Caco-2 (cell line): ENCODE results near the gene MACROD2. TPM values are rescaled to one million over a fixed set of nuclear protein-coding genes. Genes with fewer than 3 reads are reported as not detected.

ENCODE experiments used
- BruUV-seq: library from RNA; stranded (reverse); fragments of 400-500 nt; replicated peaks from 2 replicates; lab custom pipeline; 2021; lab: Mats Ljungman, UMichigan
- CTCF ChIA-PET: fragments of 300-600 bp; sonication (Branson Sonifier 250); formaldehyde crosslinking; loops from one replicate; lab custom pipeline; 2022; ENCODE audit warnings: antibody characterized with exemption; lab: Charles Lee
- POLR2A ChIA-PET: fragments of 300-600 bp; sonication (Branson Sonifier 250); formaldehyde crosslinking; loops from one replicate; lab custom pipeline; 2022; ENCODE audit warnings: antibody characterized with exemption; lab: Charles Lee
- DNase-seq, 2 experiments: peaks; one replicate each; pipeline versions ENCODE4 v3.0.0 to v3.0.0-alpha.2; 2020 to 2022
- H3K27me3 ChIP-seq: replicated peaks from 2 replicates; pipeline ENCODE4 v1.6.0; 2011; ENCODE audit warnings: low read length; ENCODE audit not compliant: control insufficient read depth, insufficient read depth
- H3K36me3 ChIP-seq: 2 replicates; pipeline ENCODE4 v1.5.1; 2011; ENCODE audit warnings: low read length; ENCODE audit not compliant: control insufficient read depth, insufficient read depth
- H3K4me1 ChIP-seq: fragments of 250-450 bp; sonication (Bioruptor Pico); 2 replicates; pipeline ENCODE4 v1.5.1; 2020; ENCODE audit warnings: mild to moderate bottlenecking
- H3K4me3 ChIP-seq: 2 replicates; pipeline ENCODE4 v1.5.1; 2011; ENCODE audit warnings: low read depth, mild to moderate bottlenecking, control low read depth, low read length
- H3K9me3 ChIP-seq: fragments of 250-450 bp; sonication (Bioruptor Pico); 2 replicates; pipeline ENCODE4 v1.5.1; 2020; ENCODE audit warnings: mild to moderate bottlenecking, moderate library complexity
- H3K27ac Mint-ChIP-seq: one replicate; pipeline ENCODE4 v1.8.0; 2022; ENCODE audit warnings: mixed read lengths; ENCODE audit not compliant: unreplicated experiment
- H3K27me3 Mint-ChIP-seq: one replicate; pipeline ENCODE4 v1.8.0; 2022; ENCODE audit warnings: mixed read lengths; ENCODE audit not compliant: insufficient read depth, unreplicated experiment
- H3K36me3 Mint-ChIP-seq: one replicate; pipeline ENCODE4 v1.8.0; 2022; ENCODE audit warnings: mild to moderate bottlenecking, mixed read lengths; ENCODE audit not compliant: insufficient read depth, unreplicated experiment
- H3K4me1 Mint-ChIP-seq: one replicate; pipeline ENCODE4 v1.8.0; 2022; ENCODE audit warnings: low read depth, mixed read lengths; ENCODE audit not compliant: unreplicated experiment
- H3K4me3 Mint-ChIP-seq: one replicate; pipeline ENCODE4 v1.8.0; 2022; ENCODE audit warnings: mild to moderate bottlenecking, moderate library complexity, mixed read lengths; ENCODE audit not compliant: unreplicated experiment
- H3K9me3 Mint-ChIP-seq: one replicate; pipeline ENCODE4 v1.8.0; 2022; ENCODE audit warnings: mixed read lengths; ENCODE audit not compliant: unreplicated experiment
- CTCF ChIP-seq, 2 experiments: fragments of 200-600 bp in 1 of 2; IDR thresholded peaks; 1 replicate in 1 of 2; 2 replicates in 1 of 2; pipeline versions ENCODE4 v1.5.1 to v1.8.0; 2011 to 2022; ENCODE audit warnings: antibody characterized with exemption in 1 of 2, control low read depth in 1 of 2, inconsistent platforms in 1 of 2, low read depth in 1 of 2, low read length in 1 of 2, mild to moderate bottlenecking in 1 of 2, moderate library complexity in 1 of 2; ENCODE audit not compliant: insufficient read depth in 1 of 2, severe bottlenecking in 1 of 2, unreplicated experiment in 1 of 2
- intact Hi-C: fragments of 100-400 bp; cut with micrococcal nuclease; formaldehyde crosslinking; loops from one replicate; pipeline ENCODE4 v1.10.0; 2022; ENCODE audit not compliant: unreplicated experiment
- total RNA-seq: library from RNA; stranded (reverse); gene quantifications from 2 replicates; pipeline ENCODE4 v1.2.3, GENCODE V29; 2022

Gene MACROD2
- total RNA-seq, 1 experiment from 2014 or later: 6.4 TPM

GRCh38 chr20:15362849-15363248 is 1367.5 kb downstream of the MACROD2 start:
- CTCF ChIA-PET: no interaction called here
- TF ChIP-seq CTCF (IDR thresholded peaks at IDR 0.05; ENCODE audit: insufficient read depth in 1 of 2, low read depth in 1 of 2, low read length in 1 of 2, severe bottlenecking in 1 of 2, unreplicated experiment in 1 of 2): no peak
- H3K27ac Mint-ChIP-seq: no peak overlapping the region

GRCh38 chr20:15364781-15365180 is 1369.5 kb downstream of the MACROD2 start:
- no peak for TF ChIP-seq CTCF (IDR thresholded peaks at IDR 0.05; ENCODE audit: insufficient read depth in 1 of 2, low read depth in 1 of 2, low read length in 1 of 2, severe bottlenecking in 1 of 2, unreplicated experiment in 1 of 2)
- no peak for DNase-seq
- no peaks in the 10 kb centered on the region for H3K36me3 Mint-ChIP-seq
- ChIA-PET POLR2A (no interaction called here), CTCF (no interaction called here)
- Histone ChIP-seq H3K36me3 (no peaks in the 10 kb centered on the region), H3K9me3 (no peaks in the 10 kb centered on the region), H3K4me1 (no peaks in the 10 kb centered on the region), H3K27me3 (no peaks in the 10 kb centered on the region), H3K4me3 (no peak overlapping the region)
- BruUV-seq: no TSS peak
- H3K9me3 Mint-ChIP-seq: no peaks in the 10 kb centered on the region
- peaks cover 13% of the 10 kb centered on the region for H3K4me1 Mint-ChIP-seq
- no peak overlapping the region for H3K4me3 Mint-ChIP-seq
- intact Hi-C loops: loop anchor here (10.0 kb wide), 1 partner anchor 1030 kb away; the partner anchor contains the start of gene FLRT3
- H3K27ac Mint-ChIP-seq: no peak overlapping the region
- H3K27me3 Mint-ChIP-seq: no peaks in the 10 kb centered on the region

More at GRCh38 chr20:15362849-15363248, 1367.5 kb downstream of the MACROD2 start:
- no peaks in the 10 kb centered on the region for H3K27me3 ChIP-seq
- no peaks in the 10 kb centered on the region for H3K4me1 ChIP-seq
- no TSS peak for BruUV-seq
- Mint-ChIP-seq H3K27me3 (no peaks in the 10 kb centered on the region), H3K4me1 (peaks cover 7% of the 10 kb centered on the region), H3K36me3 (no peaks in the 10 kb centered on the region), H3K4me3 (no peak overlapping the region), H3K9me3 (no peaks in the 10 kb centered on the region)
- intact Hi-C loops: loop anchor here (1.0 to 10.0 kb wide), 2 partner anchors 35 to 1028 kb away; partner anchors contain the start of gene FLRT3
- no peak overlapping the region for H3K4me3 ChIP-seq
- 0 out of 2 replicates have a peak, but pooled peaks cover 3% of the 10 kb centered on the region for H3K9me3 ChIP-seq
- no peak for DNase-seq
- POLR2A ChIA-PET: no interaction called here
- no peaks in the 10 kb centered on the region for H3K36me3 ChIP-seq

- POLR2A ChIA-PET: no interaction called here
- H3K36me3 ChIP-seq: no peaks in the 10 kb centered on the region
- Mint-ChIP-seq H3K9me3 (no peaks in the 10 kb centered on the region), H3K27me3 (no peaks in the 10 kb centered on the region), H3K36me3 (no peaks in the 10 kb centered on the region), H3K4me1 (peaks cover 20% of the 10 kb centered on the region), H3K4me3 (no peak overlapping the region), H3K27ac (no peak overlapping the region)
- no TSS peak for BruUV-seq
- intact Hi-C loops: no loop called here
- H3K4me3 ChIP-seq: no peak overlapping the region
- H3K27me3 ChIP-seq: no peaks in the 10 kb centered on the region
- no peaks in the 10 kb centered on the region for H3K4me1 ChIP-seq
- no peak for DNase-seq
- TF ChIP-seq CTCF (IDR thresholded peaks at IDR 0.05; ENCODE audit: insufficient read depth in 1 of 2, low read depth in 1 of 2, low read length in 1 of 2, severe bottlenecking in 1 of 2, unreplicated experiment in 1 of 2): no peak
- no peaks in the 10 kb centered on the region for H3K9me3 ChIP-seq
- CTCF ChIA-PET: no interaction called here
These were observed 1375.1 kb downstream of the MACROD2 start for GRCh38 chr20:15370370-15370769.
